Activated T-cell treated with anti-CD3 and anti-CD28 coated beads, Interleukin-2, amount 50 U/mL, for 24 hours (primary cell): Measurements from ENCODE around the gene SLFN12.
"Not testable (repeated sequence)": the region's sequence is repeated elsewhere in the genome, so short reads cannot be mapped to it uniquely, and the experiment has no call there.

Source experiments
- DNase-seq: peaks from one replicate; pipeline ENCODE4 v3.0.0-alpha.2; 2020
- H3K27ac Mint-ChIP-seq: 2 replicates; pipeline ENCODE4 v1.8.0; 2020; ENCODE audit warnings: mild to moderate bottlenecking, mixed read lengths
- H3K27me3 Mint-ChIP-seq: 2 replicates; pipeline ENCODE4 v1.8.0; 2020; ENCODE audit warnings: mixed read lengths
- H3K36me3 Mint-ChIP-seq: 2 replicates; pipeline ENCODE4 v1.8.0; 2020; ENCODE audit warnings: low read depth, mixed read lengths
- H3K4me1 Mint-ChIP-seq: 2 replicates; pipeline ENCODE4 v1.8.0; 2020; ENCODE audit warnings: low read depth, mixed read lengths
- H3K4me3 Mint-ChIP-seq: 2 replicates; pipeline ENCODE4 v1.8.0; 2020; ENCODE audit warnings: mild to moderate bottlenecking, moderate library complexity, mixed read lengths
- H3K9me3 Mint-ChIP-seq: 2 replicates; pipeline ENCODE4 v1.8.0; 2020; ENCODE audit warnings: mixed read lengths

The SLFN12 gene

DNA sequence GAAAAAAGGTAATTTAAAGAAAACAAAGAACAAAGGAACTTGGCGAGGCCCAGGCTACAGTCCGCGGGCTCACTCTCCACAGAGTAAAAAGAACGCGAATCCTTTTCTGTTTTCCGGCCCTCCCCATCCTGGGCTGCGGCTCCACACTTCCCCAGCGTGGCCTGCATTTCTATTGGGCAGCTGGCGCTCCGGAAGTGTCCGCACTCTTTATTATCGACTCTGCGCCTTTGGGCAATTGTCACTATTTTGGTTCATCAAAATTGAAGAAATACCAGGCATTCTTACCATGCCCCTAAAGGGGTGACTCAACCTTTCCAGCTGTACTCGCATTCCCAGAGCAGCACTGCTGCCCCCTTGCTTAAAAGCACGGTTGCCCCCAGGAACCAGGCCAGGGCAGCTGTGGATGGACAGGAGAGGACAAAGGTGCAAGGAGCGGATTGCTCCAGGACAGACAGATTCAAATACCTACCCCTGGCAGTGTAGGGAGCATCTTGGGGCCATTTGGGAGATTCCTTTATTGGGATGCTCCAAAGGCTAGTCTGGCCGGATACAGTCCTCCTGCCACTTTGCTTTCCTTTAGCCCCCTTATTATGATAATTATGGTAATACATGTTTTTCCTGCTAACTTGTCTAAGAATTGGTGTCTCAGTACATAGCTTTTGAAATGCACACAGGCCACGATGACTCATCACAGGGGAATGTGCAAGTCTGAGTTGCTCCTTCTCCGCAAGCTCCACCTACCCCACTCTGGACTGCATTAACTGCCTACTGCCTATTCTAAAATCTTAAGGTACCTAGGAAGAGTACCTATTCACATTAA lies 985 bp upstream of the SLFN12 start:
- Mint-ChIP-seq H3K27ac (peak overlapping the region; percentile 92), H3K4me3 (peak overlapping the region; percentile 86), H3K9me3 (no peaks in the 10 kb centered on the region), H3K27me3 (no peaks in the 10 kb centered on the region), H3K4me1 (peaks cover 49% of the 10 kb centered on the region), H3K36me3 (peaks cover 8% of the 10 kb centered on the region)
- peak; percentile 62 for DNase-seq

DNA sequence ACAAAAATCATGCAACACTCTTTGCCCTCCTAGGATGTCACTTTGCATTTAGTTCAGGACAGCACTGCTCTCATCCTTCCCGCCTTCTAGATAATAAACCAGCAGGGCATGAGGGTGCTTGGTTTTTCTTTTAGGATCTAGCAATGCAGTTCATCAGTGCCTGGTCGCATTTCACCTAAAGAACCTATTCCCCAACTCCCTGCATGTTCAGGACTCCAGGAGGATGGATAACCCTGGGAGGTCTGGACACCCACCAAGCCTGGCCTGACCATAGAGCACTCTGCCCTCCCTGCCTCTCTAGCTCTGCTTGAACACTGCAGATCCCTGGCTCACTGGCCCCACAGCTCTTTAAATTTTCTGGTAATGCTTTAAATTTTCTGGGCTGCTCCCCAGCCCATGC lies 2.6 kb downstream of the SLFN12 start:
- H3K36me3 Mint-ChIP-seq = peaks cover 8% of the 10 kb centered on the region
- peaks cover 54% of the 10 kb centered on the region for H3K4me1 Mint-ChIP-seq
- no peak overlapping the region for H3K27ac Mint-ChIP-seq
- no peaks in the 10 kb centered on the region for H3K27me3 Mint-ChIP-seq
- no peak for DNase-seq
- peaks cover 2% of the 10 kb centered on the region for H3K9me3 Mint-ChIP-seq
- no peak overlapping the region for H3K4me3 Mint-ChIP-seq

DNA sequence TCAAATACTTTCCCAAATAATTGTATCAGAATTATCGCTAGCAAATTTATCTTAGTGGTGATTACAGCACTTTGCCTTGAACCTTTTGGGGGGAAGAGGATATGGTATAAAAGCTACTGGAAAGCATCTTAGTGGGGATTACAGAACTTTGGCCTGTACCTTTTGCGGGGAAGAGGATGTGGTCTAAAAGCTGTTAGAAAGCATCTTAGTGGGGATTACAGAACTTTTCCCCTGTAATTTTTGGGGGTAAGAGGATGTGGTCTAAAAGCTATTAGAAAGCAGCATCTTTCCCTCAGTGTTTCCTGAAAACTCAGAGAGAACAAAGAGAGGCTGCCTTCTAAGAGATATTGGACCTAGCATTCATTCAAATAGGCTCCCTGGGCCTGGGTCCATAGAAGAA lies 4.1 kb downstream of the SLFN12 start:
- peaks cover 45% of the 10 kb centered on the region for H3K4me1 Mint-ChIP-seq
- peaks cover 2% of the 10 kb centered on the region for H3K9me3 Mint-ChIP-seq
- no peaks in the 10 kb centered on the region for H3K27me3 Mint-ChIP-seq
- peaks cover 7% of the 10 kb centered on the region for H3K36me3 Mint-ChIP-seq
- H3K27ac Mint-ChIP-seq = no peak overlapping the region
- no peak for DNase-seq
- no peak overlapping the region for H3K4me3 Mint-ChIP-seq

DNA sequence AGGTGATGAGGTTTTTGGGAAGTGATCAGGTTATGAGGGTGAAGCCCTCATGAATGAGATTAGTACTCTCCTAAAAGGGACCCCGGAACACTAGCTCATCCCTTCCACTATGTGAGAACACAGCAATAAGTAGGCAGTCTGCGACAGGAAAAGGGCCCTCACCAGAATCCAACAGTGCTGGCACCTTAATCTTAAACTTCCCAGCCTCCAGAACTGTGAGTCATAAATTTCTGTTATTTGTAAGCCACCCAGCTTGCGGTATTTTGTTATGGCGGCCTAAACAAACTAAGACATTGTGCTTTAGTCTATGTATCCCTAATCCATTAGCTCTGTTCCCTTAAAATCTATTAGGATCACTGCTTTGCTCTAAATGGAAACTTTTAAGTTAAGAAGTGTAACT lies 8.5 kb downstream of the SLFN12 start:
- H3K4me3 Mint-ChIP-seq = no peak overlapping the region
- H3K27ac Mint-ChIP-seq = no peak overlapping the region
- peaks cover 10% of the 10 kb centered on the region for H3K4me1 Mint-ChIP-seq
- DNase-seq = no peak
- H3K27me3 Mint-ChIP-seq = no peaks in the 10 kb centered on the region
- peaks cover 4% of the 10 kb centered on the region for H3K36me3 Mint-ChIP-seq
- H3K9me3 Mint-ChIP-seq = peaks cover 2% of the 10 kb centered on the region

DNA sequence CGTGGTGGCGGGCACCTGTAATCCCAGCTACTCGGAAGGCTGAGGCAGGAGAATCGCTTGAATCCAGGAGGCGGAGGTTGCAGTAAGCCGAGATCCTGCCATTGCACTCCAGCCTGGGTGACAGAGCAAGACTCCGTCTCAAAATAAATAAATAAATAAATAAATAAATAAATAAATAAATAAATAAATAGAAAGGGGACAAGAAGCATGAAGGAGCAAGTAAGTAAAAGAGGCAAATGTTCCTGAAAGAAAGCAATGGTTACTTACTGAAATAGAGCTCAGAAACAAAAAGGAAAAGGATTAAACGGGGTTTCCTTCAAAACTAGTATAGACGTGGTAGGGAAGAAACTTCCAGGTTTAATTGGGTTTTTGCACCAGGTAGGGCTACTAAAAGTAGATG lies 11.2 kb downstream of the SLFN12 start:
- H3K36me3 Mint-ChIP-seq = not testable (repeated sequence)

DNA sequence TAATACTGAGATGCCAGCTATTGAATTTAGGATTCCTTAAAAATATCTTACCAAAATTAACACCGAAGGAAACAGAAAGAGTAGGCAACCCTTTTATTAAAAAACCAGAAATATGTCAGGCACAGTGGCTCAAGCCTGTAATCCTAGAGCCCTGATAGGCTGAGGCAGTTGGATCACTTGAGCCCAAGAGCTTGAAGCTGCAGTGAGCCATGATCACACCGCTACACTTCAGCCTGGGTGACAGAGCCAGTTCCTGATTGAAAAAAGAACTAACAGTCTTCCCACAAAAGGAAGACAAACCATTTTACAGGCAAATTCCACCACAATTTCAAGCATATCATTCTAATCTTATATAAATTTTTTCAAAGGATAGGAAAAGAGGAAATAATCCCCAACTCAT lies 15.6 kb downstream of the SLFN12 start:
- H3K27me3 Mint-ChIP-seq = no peaks in the 10 kb centered on the region
- no peak for DNase-seq
- peaks cover 28% of the 10 kb centered on the region for H3K36me3 Mint-ChIP-seq
- no peak overlapping the region for H3K27ac Mint-ChIP-seq
- H3K4me3 Mint-ChIP-seq = no peak overlapping the region
- peaks cover 7% of the 10 kb centered on the region for H3K9me3 Mint-ChIP-seq
- peaks cover 1% of the 10 kb centered on the region for H3K4me1 Mint-ChIP-seq

More for the DNA sequence above, 11.2 kb downstream of the SLFN12 start:
- H3K4me1 Mint-ChIP-seq, H3K27ac Mint-ChIP-seq, H3K9me3 Mint-ChIP-seq, DNase-seq, H3K27me3 Mint-ChIP-seq, H3K4me3 Mint-ChIP-seq: not testable (repeated sequence)

DNA sequence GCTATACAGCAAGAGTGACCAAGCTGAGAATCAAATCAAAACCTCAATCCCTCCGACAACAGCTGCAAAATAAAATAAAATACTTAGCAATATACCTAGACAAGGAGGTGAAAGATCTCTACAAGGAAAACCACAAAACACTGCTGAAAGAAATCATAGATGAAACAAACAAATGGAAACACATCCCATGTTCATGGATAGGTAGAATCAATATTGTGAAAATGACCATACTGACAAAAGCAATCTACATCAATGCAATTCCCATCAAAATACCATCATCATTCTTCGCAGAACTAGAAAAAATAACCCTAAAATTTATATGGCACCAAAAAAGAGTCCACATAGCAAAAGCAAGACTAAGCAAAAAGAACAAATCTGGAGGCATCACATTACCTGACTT lies 17.6 kb downstream of the SLFN12 start:
- H3K9me3 Mint-ChIP-seq, DNase-seq, H3K4me3 Mint-ChIP-seq, H3K27ac Mint-ChIP-seq, H3K27me3 Mint-ChIP-seq, H3K4me1 Mint-ChIP-seq: not testable (repeated sequence)
- H3K36me3 Mint-ChIP-seq = peaks cover 44% of the 10 kb centered on the region

DNA sequence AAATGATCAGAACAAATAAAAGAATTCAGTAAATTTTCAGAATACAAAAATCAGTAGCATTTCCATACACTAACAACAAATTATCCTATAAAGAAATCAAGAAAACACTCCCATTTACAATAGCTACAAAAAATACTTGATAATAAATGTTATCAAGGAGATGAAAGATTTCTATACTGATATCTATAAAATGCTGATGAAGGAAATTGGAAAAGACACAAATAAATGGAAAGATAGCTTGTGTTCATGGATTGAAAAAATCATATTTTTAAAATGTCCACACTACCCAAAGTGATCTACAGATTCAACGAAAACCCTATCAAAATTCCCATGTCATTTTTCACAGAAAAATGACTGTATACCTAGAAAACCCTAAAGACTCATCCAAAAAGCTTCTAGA lies 18.1 kb downstream of the SLFN12 start:
- no peak for DNase-seq
- Mint-ChIP-seq H3K9me3 (peaks cover 7% of the 10 kb centered on the region), H3K4me3 (no peak overlapping the region), H3K27me3 (no peaks in the 10 kb centered on the region), H3K36me3 (peaks cover 45% of the 10 kb centered on the region), H3K4me1 (peaks cover 1% of the 10 kb centered on the region), H3K27ac (no peak overlapping the region)

DNA sequence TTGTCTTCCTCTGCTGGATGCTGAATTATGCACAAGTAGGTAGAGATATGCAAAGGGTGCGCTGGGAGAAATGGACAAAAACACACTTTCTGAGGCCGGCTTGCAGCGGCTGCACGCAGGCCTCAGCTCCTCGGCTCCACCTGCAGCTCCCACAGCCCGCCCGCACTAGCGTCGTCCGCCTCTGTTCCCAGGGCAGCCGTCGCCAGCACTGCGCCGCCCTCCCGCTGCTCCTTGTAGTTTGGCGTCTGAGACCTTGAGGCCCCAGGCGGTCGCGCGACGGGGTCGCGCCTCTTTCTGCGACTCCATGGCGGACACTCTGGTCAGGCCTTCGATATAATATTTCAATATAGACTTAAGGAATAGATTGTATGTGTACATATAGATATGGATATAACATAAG lies 24.8 kb downstream of the SLFN12 start:
- no peaks in the 10 kb centered on the region for H3K9me3 Mint-ChIP-seq
- no peak overlapping the region for H3K4me3 Mint-ChIP-seq
- peaks cover 9% of the 10 kb centered on the region for H3K4me1 Mint-ChIP-seq
- DNase-seq = no peak
- H3K36me3 Mint-ChIP-seq = peaks cover 22% of the 10 kb centered on the region
- no peaks in the 10 kb centered on the region for H3K27me3 Mint-ChIP-seq
- no peak overlapping the region for H3K27ac Mint-ChIP-seq

DNA sequence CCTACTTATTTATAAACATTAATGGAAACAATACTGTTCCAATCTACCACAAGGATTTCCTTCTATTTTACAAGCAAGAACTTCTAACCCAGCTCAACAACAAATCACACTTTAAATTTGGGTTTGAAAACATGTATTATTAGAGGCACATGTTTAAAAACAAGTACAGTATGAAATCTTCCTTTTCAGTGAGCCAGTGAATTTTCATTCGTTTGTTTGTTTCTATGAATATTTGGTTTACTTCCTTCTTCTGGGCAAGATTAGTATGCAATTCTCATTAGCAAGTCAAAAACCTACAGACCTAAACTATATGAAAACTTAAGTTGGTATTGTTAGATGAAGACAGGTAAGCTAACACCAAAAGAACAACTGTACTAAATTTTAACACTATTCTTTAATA lies 25.7 kb downstream of the SLFN12 start:
- Mint-ChIP-seq H3K27me3 (no peaks in the 10 kb centered on the region), H3K27ac (no peak overlapping the region), H3K36me3 (peaks cover 22% of the 10 kb centered on the region), H3K9me3 (no peaks in the 10 kb centered on the region), H3K4me1 (peaks cover 10% of the 10 kb centered on the region), H3K4me3 (no peak overlapping the region)
- DNase-seq = no peak

DNA sequence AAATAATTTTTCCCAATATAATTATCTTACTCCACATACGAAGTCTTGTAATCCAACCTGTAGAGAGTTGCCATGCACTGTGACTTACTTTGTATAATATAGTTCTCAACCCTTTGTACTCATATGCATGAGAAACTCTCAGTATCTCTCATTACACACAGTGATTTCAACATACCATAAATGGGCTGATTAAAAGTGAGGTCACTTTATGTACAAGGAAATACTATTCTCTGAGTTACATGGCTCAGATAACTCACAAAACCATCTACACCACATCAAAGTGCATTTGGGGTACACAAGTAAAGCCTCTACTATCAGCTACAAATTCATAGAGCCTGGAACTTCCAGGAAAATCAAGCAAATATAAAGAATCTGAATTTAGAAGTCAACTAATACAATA lies 27.9 kb downstream of the SLFN12 start:
- Mint-ChIP-seq H3K27ac (no peak overlapping the region), H3K9me3 (no peaks in the 10 kb centered on the region), H3K4me3 (no peak overlapping the region), H3K4me1 (peaks cover 10% of the 10 kb centered on the region), H3K36me3 (peaks cover 6% of the 10 kb centered on the region), H3K27me3 (no peaks in the 10 kb centered on the region)
- DNase-seq = no peak

DNA sequence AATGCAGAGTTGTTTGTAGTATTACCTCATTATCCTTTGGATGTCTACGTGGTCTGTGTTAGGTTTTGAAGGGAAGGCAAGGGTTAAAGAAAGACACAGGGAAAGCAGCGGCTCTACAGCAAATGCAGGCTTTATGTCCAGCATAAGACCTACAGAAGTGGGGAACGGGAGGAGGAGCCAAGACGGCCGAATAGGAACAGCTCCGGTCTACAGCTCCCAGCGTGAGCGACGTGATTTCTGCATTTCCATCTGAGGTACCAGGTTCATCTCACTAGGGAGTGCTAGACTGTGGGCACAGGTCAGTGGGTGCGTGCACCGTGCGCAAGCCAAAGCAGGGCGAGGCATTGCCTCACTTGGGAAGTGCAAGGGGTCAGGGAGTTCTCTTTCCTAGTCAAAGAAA lies 38.5 kb downstream of the SLFN12 start:
- H3K36me3 Mint-ChIP-seq, H3K9me3 Mint-ChIP-seq, H3K27ac Mint-ChIP-seq, H3K4me1 Mint-ChIP-seq, H3K4me3 Mint-ChIP-seq, DNase-seq, H3K27me3 Mint-ChIP-seq: not testable (repeated sequence)

DNA sequence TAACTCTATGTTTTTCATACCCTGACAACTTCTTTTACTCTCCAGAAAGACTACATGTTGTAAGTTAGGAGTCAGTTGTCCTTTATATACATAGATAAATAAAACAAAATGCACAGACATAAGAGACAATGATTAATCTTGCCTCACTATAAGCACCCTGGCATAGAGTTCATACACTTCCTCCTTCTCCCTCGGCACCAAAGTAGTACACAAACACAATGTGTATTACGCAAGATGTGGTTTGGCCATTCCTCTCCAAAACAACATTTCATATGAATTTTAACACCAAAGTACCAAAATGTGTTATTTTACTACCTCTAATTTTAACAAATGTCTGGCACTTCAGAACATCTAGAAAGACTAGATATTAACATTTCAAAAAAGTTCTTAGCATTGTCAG lies 41.6 kb downstream of the SLFN12 start:
- no peak overlapping the region for H3K27ac Mint-ChIP-seq
- H3K27me3 Mint-ChIP-seq = no peaks in the 10 kb centered on the region
- no peaks in the 10 kb centered on the region for H3K9me3 Mint-ChIP-seq
- H3K36me3 Mint-ChIP-seq = no peaks in the 10 kb centered on the region
- peaks cover 2% of the 10 kb centered on the region for H3K4me1 Mint-ChIP-seq
- H3K4me3 Mint-ChIP-seq = no peak overlapping the region
- no peak for DNase-seq

DNA sequence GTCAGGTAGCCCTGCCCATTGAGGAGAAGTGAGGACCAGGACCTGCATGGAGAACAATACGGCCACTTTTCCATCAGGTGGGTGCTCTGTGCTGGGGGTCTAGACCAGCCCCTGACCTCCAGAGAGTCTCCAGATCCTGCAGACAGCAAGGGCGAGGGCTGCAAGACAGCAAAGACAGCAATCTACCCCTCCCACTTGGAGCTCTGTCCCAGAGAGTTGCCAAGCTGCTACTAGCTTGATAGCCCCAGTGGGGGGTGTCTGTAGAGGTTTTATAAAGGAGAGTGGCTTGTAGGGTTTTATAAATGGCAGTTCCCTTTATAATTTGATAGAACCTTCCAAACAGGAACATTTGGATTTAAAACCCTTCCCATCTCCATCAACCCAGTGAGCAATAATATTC lies 42.1 kb downstream of the SLFN12 start:
- Mint-ChIP-seq H3K27me3 (no peaks in the 10 kb centered on the region), H3K4me3 (no peak overlapping the region), H3K36me3 (no peaks in the 10 kb centered on the region), H3K4me1 (peaks cover 2% of the 10 kb centered on the region), H3K9me3 (no peaks in the 10 kb centered on the region), H3K27ac (no peak overlapping the region)
- DNase-seq = no peak

DNA sequence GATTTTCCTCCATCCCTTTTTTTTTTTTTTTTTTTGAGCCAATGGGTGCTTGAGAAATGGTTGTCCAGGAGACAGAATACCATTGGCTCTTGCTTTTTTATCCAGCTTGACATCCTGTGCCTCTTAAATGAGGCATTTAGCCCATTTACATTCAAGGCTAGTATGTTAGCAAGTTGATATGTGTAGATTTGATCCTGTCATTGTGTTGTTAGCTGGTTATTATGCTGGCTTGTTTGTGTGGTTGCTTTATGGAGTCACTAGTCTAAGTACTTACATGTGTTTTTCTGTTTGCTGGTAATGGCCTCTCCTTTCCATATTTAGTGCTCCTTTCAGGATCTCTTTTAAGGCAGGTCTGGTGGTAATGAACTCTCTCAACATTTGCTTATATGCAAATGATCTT lies 44.8 kb downstream of the SLFN12 start:
- no peak for DNase-seq
- Mint-ChIP-seq H3K27me3 (no peaks in the 10 kb centered on the region), H3K27ac (no peak overlapping the region), H3K4me1 (no peaks in the 10 kb centered on the region), H3K4me3 (no peak overlapping the region), H3K36me3 (no peaks in the 10 kb centered on the region), H3K9me3 (peaks cover 7% of the 10 kb centered on the region)

DNA sequence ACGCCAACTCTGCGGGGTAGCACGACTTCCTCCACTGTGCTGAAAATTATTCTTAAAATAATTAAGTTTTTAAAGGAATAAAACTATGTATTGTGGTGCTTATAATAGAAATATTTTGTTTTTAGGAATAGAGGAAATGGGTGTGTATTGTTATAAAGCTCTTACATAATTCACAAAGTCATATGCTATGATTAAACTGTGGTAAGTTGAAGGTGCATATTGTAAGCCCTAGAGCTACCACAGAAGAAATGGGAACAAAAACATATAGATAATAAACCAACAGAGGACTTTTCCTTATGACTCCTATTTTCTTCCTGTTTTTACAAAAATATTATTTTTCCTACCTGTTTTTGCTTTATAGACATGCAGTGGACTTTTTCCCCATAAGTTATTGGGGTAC lies 54.6 kb downstream of the SLFN12 start:
- DNase-seq = no peak
- H3K9me3 Mint-ChIP-seq = no peaks in the 10 kb centered on the region
- no peak overlapping the region for H3K27ac Mint-ChIP-seq

More for the DNA sequence above, 54.6 kb downstream of the SLFN12 start:
- H3K27me3 Mint-ChIP-seq = no peaks in the 10 kb centered on the region
- peaks cover 14% of the 10 kb centered on the region for H3K36me3 Mint-ChIP-seq
- no peak overlapping the region for H3K4me3 Mint-ChIP-seq
- H3K4me1 Mint-ChIP-seq = peaks cover 29% of the 10 kb centered on the region
